Measurements from ENCODE around the gene XAF1.
A peak's percentile ranks its signal among the peaks of the same experiment; 100 is the strongest.

XAF1 gene

GRCh38 chr17:6787081-6787693, 31.3 kb downstream of the XAF1 start:
- no peak for DNase-seq (ENCODE audit: low read depth)
- TF ChIP-seq CTCF (conservative IDR thresholded peaks at IDR 0.05; ENCODE audit: low read length), result no peak

GRCh38 chr17:6789146-6789545, 33.3 kb downstream of the XAF1 start:
- no peak overlapping the region for H3K4me3 ChIP-seq (ENCODE audit: low read length)
- no peak for TF ChIP-seq CTCF (conservative IDR thresholded peaks at IDR 0.05; ENCODE audit: low read length)
- no peak for DNase-seq (ENCODE audit: low read depth)

More at GRCh38 chr17:6787081-6787693, 31.3 kb downstream of the XAF1 start:
- H3K4me3 ChIP-seq (ENCODE audit: low read length), result no peak overlapping the region

DNA sequence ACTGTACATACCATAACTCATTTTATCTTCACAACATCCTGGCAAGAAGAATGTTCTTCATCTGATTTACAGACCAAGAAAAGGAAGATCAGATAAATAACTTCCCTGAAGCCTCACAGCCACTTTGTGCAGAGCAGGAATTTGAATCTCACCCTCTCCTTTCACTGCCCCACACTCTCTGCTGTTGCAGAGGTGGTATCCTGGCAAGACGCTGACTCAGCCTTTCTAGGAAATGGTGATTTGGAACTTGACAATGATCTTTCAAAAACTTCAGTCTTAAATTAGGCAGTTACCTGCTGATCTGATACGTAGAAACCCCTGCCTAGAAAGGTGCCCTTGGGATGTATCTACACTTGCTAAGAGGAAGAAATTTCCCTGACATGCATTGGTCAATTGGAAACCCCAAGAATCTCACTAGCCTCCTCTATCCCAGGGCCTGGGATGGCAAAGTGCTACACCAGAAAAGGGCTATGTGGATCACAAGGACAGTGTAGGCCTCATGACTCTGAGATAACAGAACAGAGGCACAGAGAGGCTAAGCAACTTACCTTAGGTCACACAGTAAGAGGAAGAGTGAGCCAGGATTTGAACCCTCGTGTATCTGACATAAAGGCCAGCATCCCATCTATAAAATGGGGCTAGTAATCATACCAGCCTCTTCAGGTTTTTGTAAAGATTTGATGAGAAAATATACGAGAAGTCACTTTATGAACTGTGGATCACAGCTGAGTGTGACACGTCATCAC, 38.1 kb downstream of the XAF1 start:
- TF ChIP-seq CTCF (conservative IDR thresholded peaks at IDR 0.05; ENCODE audit: low read length), result no peak

GRCh38 chr17:6796017-6796886, 40.4 kb downstream of the XAF1 start:
- H3K4me3 ChIP-seq (ENCODE audit: low read length), result no peak overlapping the region
- no peak for TF ChIP-seq CTCF (conservative IDR thresholded peaks at IDR 0.05; ENCODE audit: low read length)
- peak; percentile 17 for DNase-seq (ENCODE audit: low read depth)

More for the DNA sequence above, 38.1 kb downstream of the XAF1 start:
- H3K4me3 ChIP-seq (ENCODE audit: low read length), result no peak overlapping the region
- DNase-seq (ENCODE audit: low read depth), result no peak

DNA sequence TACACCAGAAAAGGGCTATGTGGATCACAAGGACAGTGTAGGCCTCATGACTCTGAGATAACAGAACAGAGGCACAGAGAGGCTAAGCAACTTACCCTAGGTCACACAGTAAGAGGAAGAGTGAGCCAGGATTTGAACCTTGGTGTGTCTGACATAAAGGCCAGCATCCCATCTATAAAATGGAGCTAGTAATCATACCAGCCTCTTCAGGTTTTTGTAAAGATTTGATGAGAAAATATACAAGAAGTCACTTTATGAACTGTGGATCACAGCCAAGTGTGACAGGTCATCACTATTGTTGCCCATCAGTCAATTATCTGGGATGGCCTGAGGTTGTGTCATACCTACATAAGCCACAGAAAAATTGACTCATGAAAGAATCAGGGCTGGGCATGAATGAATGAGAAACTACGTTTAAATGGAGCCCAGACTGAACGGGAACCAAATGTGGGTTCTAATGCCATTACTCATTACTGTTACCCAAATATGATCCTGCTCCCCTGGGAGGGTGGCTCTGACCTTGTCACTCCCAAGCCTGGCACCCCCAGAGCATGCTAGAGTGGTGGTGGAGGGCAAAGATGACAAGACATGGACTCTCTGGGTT, 41.1 kb downstream of the XAF1 start:
- DNase-seq (ENCODE audit: low read depth), result peak; percentile 54
- no peak overlapping the region for H3K4me3 ChIP-seq (ENCODE audit: low read length)
- TF ChIP-seq CTCF (conservative IDR thresholded peaks at IDR 0.05; ENCODE audit: low read length), result no peak

GRCh38 chr17:6797718-6798351, 42.0 kb downstream of the XAF1 start:
- H3K4me3 ChIP-seq (ENCODE audit: low read length), result no peak overlapping the region
- no peak for TF ChIP-seq CTCF (conservative IDR thresholded peaks at IDR 0.05; ENCODE audit: low read length)
- peak; percentile 62 for DNase-seq (ENCODE audit: low read depth)
